ENCODE measurements around the gene GPRASP1.
"Not testable (repeated sequence)": the region's sequence is repeated elsewhere in the genome, so short reads cannot be mapped to it uniquely, and the experiment has no call there.

DNA sequence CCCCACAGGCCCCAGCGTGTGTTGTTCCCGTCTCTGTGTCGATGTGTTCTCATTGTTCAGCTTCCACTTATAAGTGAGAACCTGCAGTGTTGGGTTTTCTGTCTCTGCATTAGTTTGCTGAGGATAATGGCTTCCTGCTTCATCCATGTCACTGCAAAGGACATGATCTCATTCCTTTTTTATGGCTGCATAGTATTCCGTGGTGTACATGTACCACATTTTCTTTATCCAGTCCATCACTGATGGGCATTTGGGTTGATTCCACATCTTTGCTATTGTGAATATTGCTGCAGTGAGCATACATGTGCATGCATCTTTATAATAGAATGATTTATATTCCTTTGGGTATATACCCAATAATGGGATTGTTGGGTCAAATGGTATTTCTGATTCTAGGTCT lies 12.5 kb downstream of the GPRASP1 start:
- TF ChIP-seq, protein P1, sequence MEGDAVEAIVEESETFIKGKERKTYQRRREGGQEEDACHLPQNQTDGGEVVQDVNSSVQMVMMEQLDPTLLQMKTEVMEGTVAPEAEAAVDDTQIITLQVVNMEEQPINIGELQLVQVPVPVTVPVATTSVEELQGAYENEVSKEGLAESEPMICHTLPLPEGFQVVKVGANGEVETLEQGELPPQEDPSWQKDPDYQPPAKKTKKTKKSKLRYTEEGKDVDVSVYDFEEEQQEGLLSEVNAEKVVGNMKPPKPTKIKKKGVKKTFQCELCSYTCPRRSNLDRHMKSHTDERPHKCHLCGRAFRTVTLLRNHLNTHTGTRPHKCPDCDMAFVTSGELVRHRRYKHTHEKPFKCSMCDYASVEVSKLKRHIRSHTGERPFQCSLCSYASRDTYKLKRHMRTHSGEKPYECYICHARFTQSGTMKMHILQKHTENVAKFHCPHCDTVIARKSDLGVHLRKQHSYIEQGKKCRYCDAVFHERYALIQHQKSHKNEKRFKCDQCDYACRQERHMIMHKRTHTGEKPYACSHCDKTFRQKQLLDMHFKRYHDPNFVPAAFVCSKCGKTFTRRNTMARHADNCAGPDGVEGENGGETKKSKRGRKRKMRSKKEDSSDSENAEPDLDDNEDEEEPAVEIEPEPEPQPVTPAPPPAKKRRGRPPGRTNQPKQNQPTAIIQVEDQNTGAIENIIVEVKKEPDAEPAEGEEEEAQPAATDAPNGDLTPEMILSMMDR (IDR thresholded peaks at IDR 0.05; ENCODE audit: low read depth, low read length, missing input control): not testable (repeated sequence)
- TF ChIP-seq, protein P2, sequence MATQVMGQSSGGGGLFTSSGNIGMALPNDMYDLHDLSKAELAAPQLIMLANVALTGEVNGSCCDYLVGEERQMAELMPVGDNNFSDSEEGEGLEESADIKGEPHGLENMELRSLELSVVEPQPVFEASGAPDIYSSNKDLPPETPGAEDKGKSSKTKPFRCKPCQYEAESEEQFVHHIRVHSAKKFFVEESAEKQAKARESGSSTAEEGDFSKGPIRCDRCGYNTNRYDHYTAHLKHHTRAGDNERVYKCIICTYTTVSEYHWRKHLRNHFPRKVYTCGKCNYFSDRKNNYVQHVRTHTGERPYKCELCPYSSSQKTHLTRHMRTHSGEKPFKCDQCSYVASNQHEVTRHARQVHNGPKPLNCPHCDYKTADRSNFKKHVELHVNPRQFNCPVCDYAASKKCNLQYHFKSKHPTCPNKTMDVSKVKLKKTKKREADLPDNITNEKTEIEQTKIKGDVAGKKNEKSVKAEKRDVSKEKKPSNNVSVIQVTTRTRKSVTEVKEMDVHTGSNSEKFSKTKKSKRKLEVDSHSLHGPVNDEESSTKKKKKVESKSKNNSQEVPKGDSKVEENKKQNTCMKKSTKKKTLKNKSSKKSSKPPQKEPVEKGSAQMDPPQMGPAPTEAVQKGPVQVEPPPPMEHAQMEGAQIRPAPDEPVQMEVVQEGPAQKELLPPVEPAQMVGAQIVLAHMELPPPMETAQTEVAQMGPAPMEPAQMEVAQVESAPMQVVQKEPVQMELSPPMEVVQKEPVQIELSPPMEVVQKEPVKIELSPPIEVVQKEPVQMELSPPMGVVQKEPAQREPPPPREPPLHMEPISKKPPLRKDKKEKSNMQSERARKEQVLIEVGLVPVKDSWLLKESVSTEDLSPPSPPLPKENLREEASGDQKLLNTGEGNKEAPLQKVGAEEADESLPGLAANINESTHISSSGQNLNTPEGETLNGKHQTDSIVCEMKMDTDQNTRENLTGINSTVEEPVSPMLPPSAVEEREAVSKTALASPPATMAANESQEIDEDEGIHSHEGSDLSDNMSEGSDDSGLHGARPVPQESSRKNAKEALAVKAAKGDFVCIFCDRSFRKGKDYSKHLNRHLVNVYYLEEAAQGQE (IDR thresholded peaks at IDR 0.05): not testable (repeated sequence)
- TF ChIP-seq SP1 (IDR thresholded peaks at IDR 0.05); YY1 (IDR thresholded peaks at IDR 0.05); RAD21 (IDR thresholded peaks at IDR 0.05); GABPA (IDR thresholded peaks at IDR 0.05 in 1 of 2, conservative IDR thresholded peaks at IDR 0.05 in 1 of 2); JUND (IDR thresholded peaks at IDR 0.05); TAF1 (conservative IDR thresholded peaks at IDR 0.05); HNF4A (conservative IDR thresholded peaks at IDR 0.05); EGR1 (IDR thresholded peaks at IDR 0.05; ENCODE audit: low read depth in 2 of 2); RXRA (IDR thresholded peaks at IDR 0.05); HNF4G (IDR thresholded peaks at IDR 0.05): not testable (repeated sequence)
- TF ChIP-seq, protein P3, sequence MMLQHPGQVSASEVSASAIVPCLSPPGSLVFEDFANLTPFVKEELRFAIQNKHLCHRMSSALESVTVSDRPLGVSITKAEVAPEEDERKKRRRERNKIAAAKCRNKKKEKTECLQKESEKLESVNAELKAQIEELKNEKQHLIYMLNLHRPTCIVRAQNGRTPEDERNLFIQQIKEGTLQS (IDR thresholded peaks at IDR 0.05): not testable (repeated sequence)
- TF ChIP-seq, protein P4, sequence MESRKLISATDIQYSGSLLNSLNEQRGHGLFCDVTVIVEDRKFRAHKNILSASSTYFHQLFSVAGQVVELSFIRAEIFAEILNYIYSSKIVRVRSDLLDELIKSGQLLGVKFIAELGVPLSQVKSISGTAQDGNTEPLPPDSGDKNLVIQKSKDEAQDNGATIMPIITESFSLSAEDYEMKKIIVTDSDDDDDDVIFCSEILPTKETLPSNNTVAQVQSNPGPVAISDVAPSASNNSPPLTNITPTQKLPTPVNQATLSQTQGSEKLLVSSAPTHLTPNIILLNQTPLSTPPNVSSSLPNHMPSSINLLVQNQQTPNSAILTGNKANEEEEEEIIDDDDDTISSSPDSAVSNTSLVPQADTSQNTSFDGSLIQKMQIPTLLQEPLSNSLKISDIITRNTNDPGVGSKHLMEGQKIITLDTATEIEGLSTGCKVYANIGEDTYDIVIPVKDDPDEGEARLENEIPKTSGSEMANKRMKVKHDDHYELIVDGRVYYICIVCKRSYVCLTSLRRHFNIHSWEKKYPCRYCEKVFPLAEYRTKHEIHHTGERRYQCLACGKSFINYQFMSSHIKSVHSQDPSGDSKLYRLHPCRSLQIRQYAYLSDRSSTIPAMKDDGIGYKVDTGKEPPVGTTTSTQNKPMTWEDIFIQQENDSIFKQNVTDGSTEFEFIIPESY (IDR thresholded peaks at IDR 0.05): not testable (repeated sequence)

Data from liver (tissue), 3 donors.